Ishikawa (cell line): ENCODE data around the gene LRRTM4.

ENCODE experiments used
- CEBPB ChIP-seq: IDR thresholded peaks from 2 replicates; pipeline ENCODE4 v1.6.1; 2012
- CREB1 ChIP-seq: IDR thresholded peaks from 2 replicates; pipeline ENCODE4 v1.6.1; 2012; ENCODE audit warnings: low read depth
- EGR1 ChIP-seq: IDR thresholded peaks from 2 replicates; pipeline ENCODE4 v1.6.1; 2012
- EP300 ChIP-seq: IDR thresholded peaks from 2 replicates; pipeline ENCODE4 v1.6.1; 2012; ENCODE audit warnings: borderline replicate concordance
- FOXM1 ChIP-seq: IDR thresholded peaks from 2 replicates; pipeline ENCODE4 v1.6.1; 2012; ENCODE audit warnings: low read depth, borderline replicate concordance
- MAX ChIP-seq: IDR thresholded peaks from 2 replicates; pipeline ENCODE4 v1.6.1; 2012
- NFIC ChIP-seq: IDR thresholded peaks from 2 replicates; pipeline ENCODE4 v1.6.1; 2012
- RAD21 ChIP-seq: IDR thresholded peaks from 2 replicates; pipeline ENCODE4 v1.6.1; 2012; ENCODE audit warnings: low read depth
- REST ChIP-seq: IDR thresholded peaks from 2 replicates; pipeline ENCODE4 v1.6.1; 2012; ENCODE audit warnings: low read depth, mild to moderate bottlenecking
- TAF1 ChIP-seq: IDR thresholded peaks from 2 replicates; pipeline ENCODE4 v1.6.1; 2012; ENCODE audit warnings: low read depth, mild to moderate bottlenecking
- TCF12 ChIP-seq: IDR thresholded peaks from 2 replicates; pipeline ENCODE4 v1.6.1; 2012; ENCODE audit warnings: low read depth
- TEAD4 ChIP-seq: IDR thresholded peaks from 2 replicates; pipeline ENCODE4 v1.6.1; 2012
- USF1 ChIP-seq: IDR thresholded peaks from 2 replicates; pipeline ENCODE4 v1.6.1; 2012
- YY1 ChIP-seq: IDR thresholded peaks from 2 replicates; pipeline ENCODE4 v1.6.1; 2012; ENCODE audit warnings: low read depth
- ZBTB7A ChIP-seq: IDR thresholded peaks from 2 replicates; pipeline ENCODE4 v1.6.1; 2012; ENCODE audit warnings: low read depth

Gene LRRTM4

GRCh38 chr2:77322431-77322830 is 199.7 kb downstream of the LRRTM4 start:
- TF ChIP-seq CEBPB (no peak), REST (no peak), YY1 (no peak), FOXM1 (no peak), EGR1 (no peak), USF1 (no peak), ZBTB7A (no peak), TAF1 (no peak), TCF12 (no peak), RAD21 (no peak), TEAD4 (no peak), EP300 (no peak), CREB1 (no peak), NFIC (no peak), MAX (no peak)

GRCh38 chr2:77314721-77315120 is 207.5 kb downstream of the LRRTM4 start:
- TF ChIP-seq ZBTB7A, result no peak
- no peak for TF ChIP-seq TEAD4
- TF ChIP-seq CREB1, result no peak
- TF ChIP-seq EP300, result no peak
- TF ChIP-seq RAD21, result no peak
- no peak for TF ChIP-seq USF1
- TF ChIP-seq MAX, result no peak
- no peak for TF ChIP-seq REST
- no peak for TF ChIP-seq YY1
- TF ChIP-seq NFIC, result no peak
- no peak for TF ChIP-seq TAF1
- TF ChIP-seq EGR1, result no peak
- no peak for TF ChIP-seq FOXM1

- no peak for TF ChIP-seq MAX
- TF ChIP-seq TCF12, result no peak
- no peak for TF ChIP-seq CREB1
- TF ChIP-seq EGR1, result no peak
- no peak for TF ChIP-seq RAD21
- TF ChIP-seq USF1, result no peak
- no peak for TF ChIP-seq NFIC
Measured at GRCh38 chr2:77310416-77310815, 211.8 kb downstream of the LRRTM4 start.

GRCh38 chr2:77309725-77310124 is 212.5 kb downstream of the LRRTM4 start:
- TF ChIP-seq NFIC, result no peak
- TF ChIP-seq TAF1, result no peak
- no peak for TF ChIP-seq CREB1
- TF ChIP-seq REST, result no peak
- TF ChIP-seq EGR1, result no peak
- TF ChIP-seq YY1, result no peak
- no peak for TF ChIP-seq CEBPB
- TF ChIP-seq EP300, result no peak
- no peak for TF ChIP-seq MAX
- TF ChIP-seq TEAD4, result no peak
- no peak for TF ChIP-seq ZBTB7A
- TF ChIP-seq RAD21, result no peak
- TF ChIP-seq USF1, result no peak
- TF ChIP-seq TCF12, result no peak
